ENCODE measurements around the gene ZBTB42.

DNA sequence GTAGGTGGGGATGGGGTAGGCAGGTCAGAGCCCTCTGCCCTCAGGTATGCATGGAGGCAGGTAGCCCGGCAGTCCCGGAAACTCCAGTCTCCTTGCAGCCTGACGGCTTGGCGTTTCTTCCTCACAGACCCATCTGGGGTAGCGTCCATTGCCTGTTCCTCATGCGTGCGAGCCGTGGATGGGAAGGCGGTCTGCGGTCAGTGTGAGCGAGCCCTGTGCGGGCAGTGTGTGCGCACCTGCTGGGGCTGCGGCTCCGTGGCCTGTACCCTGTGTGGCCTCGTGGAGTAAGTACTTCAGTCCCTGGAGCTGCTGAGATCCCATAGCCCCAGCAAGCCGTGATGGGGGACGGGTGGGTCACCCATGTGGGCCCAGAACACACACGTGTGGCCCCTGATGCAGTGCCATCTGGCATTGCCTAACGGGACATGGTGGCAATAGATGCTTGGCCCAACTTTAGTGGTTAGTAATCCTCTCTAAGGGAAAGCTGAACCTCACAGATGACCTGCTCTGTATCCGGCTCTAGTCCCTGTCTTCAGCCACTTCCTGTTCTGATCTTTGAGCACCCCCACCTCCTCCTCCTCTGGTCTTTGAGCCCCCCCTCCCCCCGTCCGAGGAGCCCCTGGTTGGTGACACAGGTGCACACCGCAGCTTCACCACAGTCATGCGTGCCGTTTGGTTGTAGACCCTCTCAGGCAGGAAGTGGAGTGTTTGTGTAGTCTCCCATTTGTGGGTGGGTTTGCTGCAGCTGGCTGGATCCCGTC is 44.2 kb upstream of the ZBTB42 start:
- TF ChIP-seq POLR2AphosphoS5 (IDR thresholded peaks at IDR 0.05; ENCODE audit: low read depth, low read length) = no peak
- TF ChIP-seq SIN3A (IDR thresholded peaks at IDR 0.05; ENCODE audit: borderline replicate concordance, insufficient read depth, low read length) = no peak
